Ascending aorta (tissue), 2 donors: ENCODE measurements around the gene RELT. TPM values are rescaled to one million over a fixed set of nuclear protein-coding genes. Genes with fewer than 3 reads are reported as not detected.

ENCODE experiments used
- DNase-seq, 2 donors: peaks; one replicate each; pipeline ENCODE4 v3.0.0-alpha.2; 2019; ENCODE audit warnings: low spot score in 2 of 2
- H3K27ac ChIP-seq, 2 donors: fragments of 200-600 bp; sonication (generic); one replicate each; pipeline ENCODE4 v1.5.1; 2016 to 2017; ENCODE audit warnings: mild to moderate bottlenecking in 1 of 2
- H3K27me3 ChIP-seq: fragments of 200-600 bp; sonication (generic); one replicate; pipeline ENCODE4 v1.5.1; 2017
- H3K36me3 ChIP-seq, 2 donors: fragments of 200-600 bp; sonication (generic); one replicate each; pipeline ENCODE4 v1.5.1; 2016
- H3K4me1 ChIP-seq, 2 donors: fragments of 200-600 bp; sonication (generic); one replicate each; pipeline ENCODE4 v1.5.1; 2016 to 2017; ENCODE audit warnings: mild to moderate bottlenecking in 1 of 2
- H3K4me3 ChIP-seq, 2 donors: fragments of 200-600 bp; sonication (generic); one replicate each; pipeline ENCODE4 v1.5.1; 2016 to 2017; ENCODE audit warnings: mild to moderate bottlenecking in 1 of 2
- H3K9me3 ChIP-seq, 2 donors: fragments of 200-600 bp; sonication (generic); one replicate each; pipeline ENCODE4 v1.5.1; 2016
- intact Hi-C: fragments of 100-400 bp; cut with DNase I; formaldehyde crosslinking; loops from one replicate; pipeline ENCODE4 v1.15.1; 2023
- total RNA-seq: library from RNA; depleted of rRNA; stranded (reverse); fragments of >200 nt; gene quantifications from one replicate; pipeline ENCODE4 v1.1.0, GENCODE V29; 2016
- TF ChIP-seq, protein P1 (sequence below), 3 experiments: fragments of 200-600 bp in 2 of 3; fragments of 450-650 bp in 1 of 3; sonication (generic) in 2 of 3; IDR thresholded peaks; one replicate each; pipeline ENCODE4 v1.5.1; 2016 to 2019; ENCODE audit warnings: antibody characterized with exemption in 3 of 3, mild to moderate bottlenecking in 1 of 3, moderate library complexity in 1 of 3

Gene RELT
- total RNA-seq, 1 donor from 2014 or later, result 25.7 TPM

- Histone ChIP-seq H3K9me3 (no peaks in the 10 kb centered on the region), H3K27ac (peak overlapping the region; percentile 79 to 89), H3K27me3 (no peaks in the 10 kb centered on the region), H3K4me3 (peak overlapping the region in 1 of 2 donors; percentile 40), H3K36me3 (peaks cover 5 to 6% of the 10 kb centered on the region in 2 donors), H3K4me1 (peaks cover 40 to 72% of the 10 kb centered on the region in 2 donors)
- peak in 1 of 2 donors; percentile 91 for DNase-seq
- intact Hi-C loops, result loop anchor here (1.0 kb wide), 1 partner anchor 28 kb away; no protein-coding TSS in a partner anchor
- TF ChIP-seq, protein P1, sequence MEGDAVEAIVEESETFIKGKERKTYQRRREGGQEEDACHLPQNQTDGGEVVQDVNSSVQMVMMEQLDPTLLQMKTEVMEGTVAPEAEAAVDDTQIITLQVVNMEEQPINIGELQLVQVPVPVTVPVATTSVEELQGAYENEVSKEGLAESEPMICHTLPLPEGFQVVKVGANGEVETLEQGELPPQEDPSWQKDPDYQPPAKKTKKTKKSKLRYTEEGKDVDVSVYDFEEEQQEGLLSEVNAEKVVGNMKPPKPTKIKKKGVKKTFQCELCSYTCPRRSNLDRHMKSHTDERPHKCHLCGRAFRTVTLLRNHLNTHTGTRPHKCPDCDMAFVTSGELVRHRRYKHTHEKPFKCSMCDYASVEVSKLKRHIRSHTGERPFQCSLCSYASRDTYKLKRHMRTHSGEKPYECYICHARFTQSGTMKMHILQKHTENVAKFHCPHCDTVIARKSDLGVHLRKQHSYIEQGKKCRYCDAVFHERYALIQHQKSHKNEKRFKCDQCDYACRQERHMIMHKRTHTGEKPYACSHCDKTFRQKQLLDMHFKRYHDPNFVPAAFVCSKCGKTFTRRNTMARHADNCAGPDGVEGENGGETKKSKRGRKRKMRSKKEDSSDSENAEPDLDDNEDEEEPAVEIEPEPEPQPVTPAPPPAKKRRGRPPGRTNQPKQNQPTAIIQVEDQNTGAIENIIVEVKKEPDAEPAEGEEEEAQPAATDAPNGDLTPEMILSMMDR (IDR thresholded peaks at IDR 0.05), result peak; percentile 91 to 99 (median 99)
Observed at GRCh38 chr11:73335204-73335923, 40.8 kb upstream of the RELT start.

GRCh38 chr11:73337846-73338245, 38.4 kb upstream of the RELT start:
- TF ChIP-seq, protein P1 (IDR thresholded peaks at IDR 0.05), result no peak
- H3K27ac ChIP-seq, result peak overlapping the region; percentile 28 to 46
- intact Hi-C loops, result no loop called here
- H3K36me3 ChIP-seq, result peaks cover 5 to 6% of the 10 kb centered on the region in 2 donors
- no peak overlapping the region for H3K4me3 ChIP-seq
- no peaks in the 10 kb centered on the region for H3K9me3 ChIP-seq
- no peaks in the 10 kb centered on the region for H3K27me3 ChIP-seq
- H3K4me1 ChIP-seq, result peaks cover 24 to 62% of the 10 kb centered on the region in 2 donors
- no peak for DNase-seq

GRCh38 chr11:73338279-73338678, 37.9 kb upstream of the RELT start:
- Histone ChIP-seq H3K9me3 (no peaks in the 10 kb centered on the region), H3K4me3 (no peak overlapping the region), H3K36me3 (peaks cover 5 to 6% of the 10 kb centered on the region in 2 donors), H3K27me3 (no peaks in the 10 kb centered on the region), H3K27ac (peak overlapping the region; percentile 28 to 46), H3K4me1 (peaks cover 29 to 61% of the 10 kb centered on the region in 2 donors)
- DNase-seq, result no peak
- intact Hi-C loops, result no loop called here
- TF ChIP-seq, protein P1 (IDR thresholded peaks at IDR 0.05), result no peak

DNA sequence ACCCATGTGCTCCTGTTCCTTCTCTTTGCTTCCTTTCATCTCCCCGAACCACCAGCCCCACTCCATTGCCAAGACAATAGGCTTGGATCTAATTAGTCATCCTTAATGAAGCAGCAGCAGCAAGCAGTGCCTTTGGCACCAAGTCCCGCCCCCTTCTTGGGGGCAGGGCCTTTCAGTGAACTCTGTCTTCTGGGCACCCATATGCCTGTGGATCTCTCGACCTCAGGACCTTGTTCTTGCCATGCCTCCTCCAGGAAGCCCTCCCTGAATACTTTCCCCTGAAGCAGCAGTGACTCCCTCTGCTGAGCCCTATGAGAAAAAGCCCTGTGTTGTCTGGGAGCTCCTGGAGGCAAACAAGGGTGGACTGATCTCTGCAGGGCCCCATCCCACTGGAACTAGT, 36.0 kb upstream of the RELT start:
- TF ChIP-seq, protein P1 (IDR thresholded peaks at IDR 0.05), result no peak
- Histone ChIP-seq H3K4me3 (no peak overlapping the region), H3K9me3 (no peaks in the 10 kb centered on the region), H3K27ac (peak overlapping the region in 1 of 2 donors; percentile 0), H3K4me1 (peaks cover 29 to 58% of the 10 kb centered on the region in 2 donors), H3K36me3 (peaks cover 5 to 6% of the 10 kb centered on the region in 2 donors), H3K27me3 (no peaks in the 10 kb centered on the region)
- intact Hi-C loops, result no loop called here
- no peak for DNase-seq

- intact Hi-C loops, result no loop called here
- Histone ChIP-seq H3K36me3 (peaks cover 7 to 9% of the 10 kb centered on the region in 2 donors), H3K27me3 (no peaks in the 10 kb centered on the region), H3K9me3 (no peaks in the 10 kb centered on the region), H3K27ac (peak overlapping the region in 1 of 2 donors; percentile 81), H3K4me1 (peaks cover 29 to 59% of the 10 kb centered on the region in 2 donors), H3K4me3 (peak overlapping the region; percentile 46 to 65)
- TF ChIP-seq, protein P1 (IDR thresholded peaks at IDR 0.05), result no peak
- no peak for DNase-seq
Observed at GRCh38 chr11:73342633-73343032, 33.6 kb upstream of the RELT start.
